Measurements from ENCODE around the gene ZBTB12. TPM values are rescaled to one million over a fixed set of nuclear protein-coding genes. Genes with fewer than 3 reads are reported as not detected.

The ZBTB12 gene
- total and polyA plus RNA-seq, 2 experiments from 2014 or later: 4.4 TPM; not detected in 1

- no peaks in the 10 kb centered on the region for H3K9me2 ChIP-seq (replicated peaks; ENCODE audit: insufficient read depth)
- peaks cover 23% of the 10 kb centered on the region for H3K4me1 ChIP-seq (ENCODE audit: insufficient read depth)
- 85% methylated on average over 3 of the region's 3 CpGs for WGBS (ENCODE audit: low lambda C conversion rate, missing lambda C conversion rate)
- H2AFZ ChIP-seq: no peak overlapping the region
- no peak for TF ChIP-seq CTCF (IDR thresholded peaks at IDR 0.05; ENCODE audit: poor library complexity)
- no peak for TF ChIP-seq EZH2phosphoT487 (IDR thresholded peaks at IDR 0.05; ENCODE audit: low read depth, severe bottlenecking, unreplicated experiment)
- no peak for TF ChIP-seq EZH2 (IDR thresholded peaks at IDR 0.05; ENCODE audit: borderline replicate concordance)
- peaks cover 4% of the 10 kb centered on the region for H3K79me2 ChIP-seq
- no peaks in the 10 kb centered on the region for H3K27me3 ChIP-seq
- H4K20me1 ChIP-seq (ENCODE audit: insufficient read depth, poor library complexity, severe bottlenecking): no peaks in the 10 kb centered on the region
- no peak overlapping the region for H3K4me2 ChIP-seq
- no peak overlapping the region for H3K4me3 ChIP-seq
- no peaks in the 10 kb centered on the region for H3K9me3 ChIP-seq (ENCODE audit: low read depth)
- no peak overlapping the region for H3K27ac ChIP-seq
- DNase-seq (ENCODE audit: low spot score): no peak
- H3K36me3 ChIP-seq (replicated peaks; ENCODE audit: insufficient read depth, low read depth): no peaks in the 10 kb centered on the region
Measured at GRCh38 chr6:31943742-31944141, 41.9 kb upstream of the ZBTB12 start.

- H3K27me3 ChIP-seq: no peaks in the 10 kb centered on the region
- peak; percentile 57 for DNase-seq (ENCODE audit: low spot score)
- WGBS (ENCODE audit: low lambda C conversion rate, missing lambda C conversion rate): 15% methylated on average over 6 of the region's 6 CpGs
- no peak overlapping the region for H2AFZ ChIP-seq
- no peak overlapping the region for H3K4me3 ChIP-seq
- H3K9me3 ChIP-seq (ENCODE audit: low read depth): no peaks in the 10 kb centered on the region
- H3K36me3 ChIP-seq (replicated peaks; ENCODE audit: insufficient read depth, low read depth): no peaks in the 10 kb centered on the region
- H3K4me1 ChIP-seq (ENCODE audit: insufficient read depth): peaks cover 15% of the 10 kb centered on the region
- TF ChIP-seq CTCF (IDR thresholded peaks at IDR 0.05; ENCODE audit: poor library complexity): no peak
- TF ChIP-seq EZH2 (IDR thresholded peaks at IDR 0.05; ENCODE audit: borderline replicate concordance): no peak
- TF ChIP-seq EZH2phosphoT487 (IDR thresholded peaks at IDR 0.05; ENCODE audit: low read depth, severe bottlenecking, unreplicated experiment): no peak
- no peak overlapping the region for H3K4me2 ChIP-seq
- peak overlapping the region; percentile 80 for H3K27ac ChIP-seq
- H4K20me1 ChIP-seq (ENCODE audit: insufficient read depth, poor library complexity, severe bottlenecking): no peaks in the 10 kb centered on the region
- H3K79me2 ChIP-seq: no peaks in the 10 kb centered on the region
- no peaks in the 10 kb centered on the region for H3K9me2 ChIP-seq (replicated peaks; ENCODE audit: insufficient read depth)
Measured at GRCh38 chr6:31940256-31940664, 38.4 kb upstream of the ZBTB12 start.

- no peaks in the 10 kb centered on the region for H3K36me3 ChIP-seq (replicated peaks; ENCODE audit: insufficient read depth, low read depth)
- no peak for DNase-seq (ENCODE audit: low spot score)
- TF ChIP-seq CTCF (IDR thresholded peaks at IDR 0.05; ENCODE audit: poor library complexity) (no peak), EZH2 (IDR thresholded peaks at IDR 0.05; ENCODE audit: borderline replicate concordance) (no peak), EZH2phosphoT487 (IDR thresholded peaks at IDR 0.05; ENCODE audit: low read depth, severe bottlenecking, unreplicated experiment) (no peak)
- no peaks in the 10 kb centered on the region for H4K20me1 ChIP-seq (ENCODE audit: insufficient read depth, poor library complexity, severe bottlenecking)
- no peaks in the 10 kb centered on the region for H3K79me2 ChIP-seq
- peaks cover 5% of the 10 kb centered on the region for H3K4me1 ChIP-seq (ENCODE audit: insufficient read depth)
- H3K9me3 ChIP-seq (ENCODE audit: low read depth): no peaks in the 10 kb centered on the region
- H3K27me3 ChIP-seq: no peaks in the 10 kb centered on the region
- no peak overlapping the region for H2AFZ ChIP-seq
- H3K27ac ChIP-seq: no peak overlapping the region
- H3K4me3 ChIP-seq: no peak overlapping the region
- 82% methylated on average over 9 of the region's 9 CpGs for WGBS (ENCODE audit: low lambda C conversion rate, missing lambda C conversion rate)
- H3K4me2 ChIP-seq: no peak overlapping the region
- H3K9me2 ChIP-seq (replicated peaks; ENCODE audit: insufficient read depth): no peaks in the 10 kb centered on the region
Measured at GRCh38 chr6:31935823-31936222, 33.9 kb upstream of the ZBTB12 start.

- TF ChIP-seq EZH2 (IDR thresholded peaks at IDR 0.05; ENCODE audit: borderline replicate concordance) (no peak), EZH2phosphoT487 (IDR thresholded peaks at IDR 0.05; ENCODE audit: low read depth, severe bottlenecking, unreplicated experiment) (no peak), CTCF (IDR thresholded peaks at IDR 0.05; ENCODE audit: poor library complexity) (no peak)
- no peak overlapping the region for H2AFZ ChIP-seq
- no peak overlapping the region for H3K4me3 ChIP-seq
- no peaks in the 10 kb centered on the region for H3K9me2 ChIP-seq (replicated peaks; ENCODE audit: insufficient read depth)
- 85% methylated on average over 3 of the region's 3 CpGs for WGBS (ENCODE audit: low lambda C conversion rate, missing lambda C conversion rate)
- no peaks in the 10 kb centered on the region for H3K4me1 ChIP-seq (ENCODE audit: insufficient read depth)
- no peaks in the 10 kb centered on the region for H3K36me3 ChIP-seq (replicated peaks; ENCODE audit: insufficient read depth, low read depth)
- no peak for DNase-seq (ENCODE audit: low spot score)
- no peaks in the 10 kb centered on the region for H3K79me2 ChIP-seq
- no peaks in the 10 kb centered on the region for H3K27me3 ChIP-seq
- H3K27ac ChIP-seq: no peak overlapping the region
- no peaks in the 10 kb centered on the region for H4K20me1 ChIP-seq (ENCODE audit: insufficient read depth, poor library complexity, severe bottlenecking)
- H3K9me3 ChIP-seq (ENCODE audit: low read depth): no peaks in the 10 kb centered on the region
- no peak overlapping the region for H3K4me2 ChIP-seq
Measured at GRCh38 chr6:31935021-31935420, 33.1 kb upstream of the ZBTB12 start.

Measured in hepatocyte (in vitro differentiated cells).